Measurements from ENCODE around the gene SPSB2.

The SPSB2 gene

GRCh38 chr12:6838854-6839253 lies 34.2 kb downstream of the SPSB2 start:
- H3K4me1 ChIP-seq (ENCODE audit: control insufficient read depth, insufficient read depth, low read length): no peaks in the 10 kb centered on the region
- no peak overlapping the region for H3K27ac ChIP-seq (ENCODE audit: low read length)
- no peak overlapping the region for H3K9ac ChIP-seq (ENCODE audit: low read length in 2 of 2)
- H3K27me3 ChIP-seq (ENCODE audit: control insufficient read depth in 1 of 2, insufficient read depth in 2 of 2, low read length in 2 of 2): no peaks in the 10 kb centered on the region
- peaks cover 6 to 42% of the 10 kb centered on the region in 2 donors for H3K36me3 ChIP-seq (ENCODE audit: control insufficient read depth in 2 of 2, insufficient read depth in 2 of 2, low read length in 2 of 2)
- no peak overlapping the region for H3K4me3 ChIP-seq (ENCODE audit: low read length in 2 of 2)
- H3K9me3 ChIP-seq (ENCODE audit: control insufficient read depth in 2 of 2, low read length in 2 of 2): no peaks in the 10 kb centered on the region

DNA sequence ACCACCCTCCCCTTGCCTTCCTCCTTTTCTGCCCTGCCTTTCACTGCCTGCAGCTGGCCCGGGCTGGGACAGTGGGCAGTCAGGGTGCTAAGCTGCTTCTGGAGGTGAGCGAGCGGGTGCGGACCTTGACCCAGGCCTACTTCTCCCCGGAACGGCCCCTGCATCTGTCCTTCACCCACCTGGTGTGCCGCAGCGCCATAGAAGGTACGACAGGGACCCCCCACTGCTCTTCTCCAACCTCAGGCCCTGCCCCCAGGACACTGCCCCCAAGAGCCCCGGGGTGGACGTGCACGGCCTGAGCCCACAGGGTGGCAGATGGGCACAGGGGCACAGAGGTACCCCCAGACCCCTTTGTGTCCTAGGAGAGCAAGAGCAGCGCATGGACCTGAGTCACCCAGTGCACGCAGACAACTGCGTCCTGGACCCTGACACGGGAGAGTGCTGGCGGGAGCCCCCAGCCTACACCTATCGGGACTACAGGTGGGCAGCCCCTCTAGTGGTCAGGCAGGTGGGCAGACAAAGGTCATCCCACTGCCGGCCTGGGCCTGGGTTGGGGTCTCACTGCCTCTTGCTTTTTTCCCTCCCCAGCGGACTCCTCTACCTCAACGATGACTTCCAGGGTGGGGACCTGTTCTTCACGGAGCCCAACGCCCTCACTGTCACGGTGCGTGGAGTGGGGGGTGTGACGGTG lies 35.6 kb downstream of the SPSB2 start:
- no peak overlapping the region for H3K27ac ChIP-seq (ENCODE audit: low read length)
- no peak overlapping the region for H3K4me3 ChIP-seq (ENCODE audit: low read length in 2 of 2)
- H3K36me3 ChIP-seq (ENCODE audit: control insufficient read depth in 2 of 2, insufficient read depth in 2 of 2, low read length in 2 of 2): peaks cover 10 to 38% of the 10 kb centered on the region in 2 donors
- H3K9ac ChIP-seq (ENCODE audit: low read length in 2 of 2): no peak overlapping the region
- H3K9me3 ChIP-seq (ENCODE audit: control insufficient read depth in 2 of 2, low read length in 2 of 2): no peaks in the 10 kb centered on the region
- no peaks in the 10 kb centered on the region for H3K4me1 ChIP-seq (ENCODE audit: control insufficient read depth, insufficient read depth, low read length)
- no peaks in the 10 kb centered on the region for H3K27me3 ChIP-seq (ENCODE audit: control insufficient read depth in 1 of 2, insufficient read depth in 2 of 2, low read length in 2 of 2)

DNA sequence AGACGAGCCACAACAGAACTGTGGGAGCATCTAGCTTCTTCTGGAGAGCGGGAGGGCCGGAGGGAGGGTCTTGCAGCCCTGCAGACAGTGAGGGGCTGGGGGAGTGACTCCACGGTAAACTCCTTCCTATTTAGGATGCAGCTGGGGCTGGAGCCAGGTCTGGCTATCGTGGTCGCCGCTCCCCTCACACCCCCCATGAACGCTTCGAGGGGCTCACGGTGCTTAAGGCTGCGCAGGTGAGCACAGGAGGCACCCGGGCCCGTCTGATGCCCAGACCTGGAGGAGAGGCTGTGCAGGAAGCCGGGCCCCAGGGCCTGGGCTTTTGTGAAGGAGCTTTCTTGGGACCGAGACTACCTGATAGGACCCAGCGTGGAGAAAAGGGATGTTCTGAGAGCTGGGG lies 36.3 kb downstream of the SPSB2 start:
- Histone ChIP-seq H3K4me1 (ENCODE audit: control insufficient read depth, insufficient read depth, low read length) (no peaks in the 10 kb centered on the region), H3K36me3 (ENCODE audit: control insufficient read depth in 2 of 2, insufficient read depth in 2 of 2, low read length in 2 of 2) (peaks cover 14 to 42% of the 10 kb centered on the region in 2 donors), H3K27me3 (ENCODE audit: control insufficient read depth in 1 of 2, insufficient read depth in 2 of 2, low read length in 2 of 2) (no peaks in the 10 kb centered on the region), H3K9ac (ENCODE audit: low read length in 2 of 2) (no peak overlapping the region), H3K9me3 (ENCODE audit: control insufficient read depth in 2 of 2, low read length in 2 of 2) (no peaks in the 10 kb centered on the region), H3K4me3 (ENCODE audit: low read length in 2 of 2) (no peak overlapping the region), H3K27ac (ENCODE audit: low read length) (no peak overlapping the region)

GRCh38 chr12:6834873-6835272 lies 38.2 kb downstream of the SPSB2 start:
- Histone ChIP-seq H3K27me3 (ENCODE audit: control insufficient read depth in 1 of 2, insufficient read depth in 2 of 2, low read length in 2 of 2) (no peaks in the 10 kb centered on the region), H3K27ac (ENCODE audit: low read length) (no peak overlapping the region), H3K4me3 (ENCODE audit: low read length in 2 of 2) (no peak overlapping the region), H3K36me3 (ENCODE audit: control insufficient read depth in 2 of 2, insufficient read depth in 2 of 2, low read length in 2 of 2) (peaks cover 18 to 49% of the 10 kb centered on the region in 2 donors), H3K9ac (ENCODE audit: low read length in 2 of 2) (no peak overlapping the region), H3K4me1 (ENCODE audit: control insufficient read depth, insufficient read depth, low read length) (peaks cover 4% of the 10 kb centered on the region), H3K9me3 (ENCODE audit: control insufficient read depth in 2 of 2, low read length in 2 of 2) (no peaks in the 10 kb centered on the region)

GRCh38 chr12:6834254-6834653 lies 38.8 kb downstream of the SPSB2 start:
- peaks cover 18 to 47% of the 10 kb centered on the region in 2 donors for H3K36me3 ChIP-seq (ENCODE audit: control insufficient read depth in 2 of 2, insufficient read depth in 2 of 2, low read length in 2 of 2)
- H3K9me3 ChIP-seq (ENCODE audit: control insufficient read depth in 2 of 2, low read length in 2 of 2): no peaks in the 10 kb centered on the region
- H3K4me3 ChIP-seq (ENCODE audit: low read length in 2 of 2): no peak overlapping the region
- no peak overlapping the region for H3K27ac ChIP-seq (ENCODE audit: low read length)
- no peak overlapping the region for H3K9ac ChIP-seq (ENCODE audit: low read length in 2 of 2)
- H3K4me1 ChIP-seq (ENCODE audit: control insufficient read depth, insufficient read depth, low read length): peaks cover 9% of the 10 kb centered on the region
- no peaks in the 10 kb centered on the region for H3K27me3 ChIP-seq (ENCODE audit: control insufficient read depth in 1 of 2, insufficient read depth in 2 of 2, low read length in 2 of 2)

DNA sequence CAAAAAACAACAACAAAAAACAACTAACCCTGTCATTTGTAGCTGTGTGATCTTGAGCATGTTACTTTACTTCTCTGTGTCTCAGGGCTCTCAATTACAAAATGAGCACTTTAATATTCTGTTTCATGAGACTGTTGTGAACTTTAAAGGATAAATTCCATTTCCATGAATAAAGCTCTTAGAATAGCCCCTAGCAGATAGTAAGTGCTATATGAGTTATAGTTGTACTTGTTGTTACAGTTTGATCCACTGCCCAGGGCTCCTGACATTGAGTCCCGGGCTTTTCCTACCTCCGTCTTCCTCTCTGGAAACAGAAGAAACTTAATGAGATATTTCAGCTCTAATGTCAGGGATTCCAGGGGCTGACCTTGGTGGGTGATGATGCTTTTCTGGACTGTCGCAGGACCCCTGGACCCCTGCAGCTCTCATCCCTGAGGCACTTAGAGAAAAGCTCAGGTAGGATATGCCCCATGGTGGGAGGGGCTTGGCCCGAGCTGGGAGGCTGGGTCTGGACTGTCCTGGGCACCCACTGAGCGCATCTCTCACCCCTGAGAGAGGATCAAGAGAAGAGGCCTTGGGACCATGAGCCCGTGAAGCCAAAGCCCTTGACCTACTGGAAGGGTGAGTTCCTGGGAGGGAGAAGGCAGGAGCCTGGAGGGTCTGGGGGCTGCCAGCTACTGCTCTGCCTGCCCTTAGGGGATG lies 39.8 kb downstream of the SPSB2 start:
- Histone ChIP-seq H3K36me3 (ENCODE audit: control insufficient read depth in 2 of 2, insufficient read depth in 2 of 2, low read length in 2 of 2) (peaks cover 18 to 39% of the 10 kb centered on the region in 2 donors), H3K4me3 (ENCODE audit: low read length in 2 of 2) (no peak overlapping the region), H3K4me1 (ENCODE audit: control insufficient read depth, insufficient read depth, low read length) (peaks cover 9% of the 10 kb centered on the region), H3K9ac (ENCODE audit: low read length in 2 of 2) (no peak overlapping the region), H3K27ac (ENCODE audit: low read length) (no peak overlapping the region), H3K9me3 (ENCODE audit: control insufficient read depth in 2 of 2, low read length in 2 of 2) (no peaks in the 10 kb centered on the region), H3K27me3 (ENCODE audit: control insufficient read depth in 1 of 2, insufficient read depth in 2 of 2, low read length in 2 of 2) (no peaks in the 10 kb centered on the region)

GRCh38 chr12:6832125-6832524 lies 41.0 kb downstream of the SPSB2 start:
- no peak overlapping the region for H3K4me3 ChIP-seq (ENCODE audit: low read length in 2 of 2)
- no peak overlapping the region for H3K9ac ChIP-seq (ENCODE audit: low read length in 2 of 2)
- H3K27ac ChIP-seq (ENCODE audit: low read length): no peak overlapping the region
- H3K36me3 ChIP-seq (ENCODE audit: control insufficient read depth in 2 of 2, insufficient read depth in 2 of 2, low read length in 2 of 2): peaks cover 12 to 27% of the 10 kb centered on the region in 2 donors
- H3K4me1 ChIP-seq (ENCODE audit: control insufficient read depth, insufficient read depth, low read length): peaks cover 15% of the 10 kb centered on the region
- no peaks in the 10 kb centered on the region for H3K9me3 ChIP-seq (ENCODE audit: control insufficient read depth in 2 of 2, low read length in 2 of 2)
- no peaks in the 10 kb centered on the region for H3K27me3 ChIP-seq (ENCODE audit: control insufficient read depth in 1 of 2, insufficient read depth in 2 of 2, low read length in 2 of 2)

GRCh38 chr12:6831450-6831995 lies 41.6 kb downstream of the SPSB2 start:
- H3K9ac ChIP-seq (ENCODE audit: low read length in 2 of 2): no peak overlapping the region
- H3K4me1 ChIP-seq (ENCODE audit: control insufficient read depth, insufficient read depth, low read length): peaks cover 21% of the 10 kb centered on the region
- no peak overlapping the region for H3K4me3 ChIP-seq (ENCODE audit: low read length in 2 of 2)
- H3K9me3 ChIP-seq (ENCODE audit: control insufficient read depth in 2 of 2, low read length in 2 of 2): no peaks in the 10 kb centered on the region
- no peaks in the 10 kb centered on the region for H3K27me3 ChIP-seq (ENCODE audit: control insufficient read depth in 1 of 2, insufficient read depth in 2 of 2, low read length in 2 of 2)
- H3K27ac ChIP-seq (ENCODE audit: low read length): no peak overlapping the region
- peaks cover 12 to 23% of the 10 kb centered on the region in 2 donors for H3K36me3 ChIP-seq (ENCODE audit: control insufficient read depth in 2 of 2, insufficient read depth in 2 of 2, low read length in 2 of 2)

DNA sequence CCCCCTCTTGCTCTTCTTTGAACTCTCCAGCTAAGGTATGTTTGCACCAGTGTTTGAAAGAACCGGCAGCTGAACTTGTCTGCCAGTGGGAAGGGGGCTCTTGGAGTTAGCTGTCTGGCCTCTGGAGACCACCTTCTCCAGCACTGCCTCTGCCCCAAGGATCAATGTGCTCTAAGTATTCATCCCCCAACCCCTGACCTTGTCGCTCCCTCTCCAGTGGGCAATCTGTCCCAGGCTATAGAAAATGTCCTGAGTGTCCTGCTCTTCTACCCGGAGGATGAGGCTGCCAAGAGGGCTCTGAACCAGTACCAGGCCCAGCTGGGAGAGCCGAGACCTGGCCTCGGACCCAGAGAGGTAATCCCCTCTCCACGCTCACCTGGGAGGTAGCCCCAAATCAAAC lies 42.1 kb downstream of the SPSB2 start:
- H3K9me3 ChIP-seq (ENCODE audit: control insufficient read depth in 2 of 2, low read length in 2 of 2): no peaks in the 10 kb centered on the region
- H3K27me3 ChIP-seq (ENCODE audit: control insufficient read depth in 1 of 2, insufficient read depth in 2 of 2, low read length in 2 of 2): no peaks in the 10 kb centered on the region
- no peak overlapping the region for H3K27ac ChIP-seq (ENCODE audit: low read length)

GRCh38 chr12:6830286-6830890 lies 42.7 kb downstream of the SPSB2 start:
- no peak overlapping the region for H3K27ac ChIP-seq (ENCODE audit: low read length)
- peaks cover 12 to 22% of the 10 kb centered on the region in 2 donors for H3K36me3 ChIP-seq (ENCODE audit: control insufficient read depth in 2 of 2, insufficient read depth in 2 of 2, low read length in 2 of 2)
- H3K4me3 ChIP-seq (ENCODE audit: low read length in 2 of 2): peak overlapping the region in 1 of 2 donors; percentile 89
- H3K4me1 ChIP-seq (ENCODE audit: control insufficient read depth, insufficient read depth, low read length): peaks cover 27% of the 10 kb centered on the region
- H3K9ac ChIP-seq (ENCODE audit: low read length in 2 of 2): peak overlapping the region in 1 of 2 donors; percentile 21
- H3K27me3 ChIP-seq (ENCODE audit: control insufficient read depth in 1 of 2, insufficient read depth in 2 of 2, low read length in 2 of 2): no peaks in the 10 kb centered on the region
- no peaks in the 10 kb centered on the region for H3K9me3 ChIP-seq (ENCODE audit: control insufficient read depth in 2 of 2, low read length in 2 of 2)

More for the DNA sequence above, 42.1 kb downstream of the SPSB2 start:
- peaks cover 12 to 22% of the 10 kb centered on the region in 2 donors for H3K36me3 ChIP-seq (ENCODE audit: control insufficient read depth in 2 of 2, insufficient read depth in 2 of 2, low read length in 2 of 2)
- H3K4me1 ChIP-seq (ENCODE audit: control insufficient read depth, insufficient read depth, low read length): peaks cover 21% of the 10 kb centered on the region
- no peak overlapping the region for H3K4me3 ChIP-seq (ENCODE audit: low read length in 2 of 2)
- no peak overlapping the region for H3K9ac ChIP-seq (ENCODE audit: low read length in 2 of 2)

Data from stomach smooth muscle (tissue), 2 donors.